Endothelial cell (in vitro differentiated cells): ENCODE measurements around the gene DPYD. TPM values are rescaled to one million over a fixed set of nuclear protein-coding genes. Genes with fewer than 3 reads are reported as not detected.
A peak's percentile ranks its signal among the peaks of the same experiment; 100 is the strongest.

ENCODE experiments used
- DNase-seq: peaks from one replicate; pipeline ENCODE4 v3.0.0; 2021; ENCODE audit warnings: low spot score
- H3K27ac Mint-ChIP-seq: one replicate; pipeline ENCODE4 v1.8.0; 2021; ENCODE audit warnings: mixed read lengths, inconsistent platforms; ENCODE audit not compliant: unreplicated experiment
- H3K27me3 Mint-ChIP-seq: one replicate; pipeline ENCODE4 v1.8.0; 2021; ENCODE audit warnings: mild to moderate bottlenecking, moderate library complexity, mixed read lengths, inconsistent platforms; ENCODE audit not compliant: unreplicated experiment
- H3K36me3 Mint-ChIP-seq: one replicate; pipeline ENCODE4 v1.8.0; 2021; ENCODE audit warnings: mild to moderate bottlenecking, low read depth, mixed read lengths, inconsistent platforms; ENCODE audit not compliant: unreplicated experiment
- H3K4me1 Mint-ChIP-seq: one replicate; pipeline ENCODE4 v1.8.0; 2021; ENCODE audit warnings: mild to moderate bottlenecking, mixed read lengths, inconsistent platforms; ENCODE audit not compliant: unreplicated experiment
- H3K4me3 Mint-ChIP-seq: one replicate; pipeline ENCODE4 v1.8.0; 2021; ENCODE audit warnings: mild to moderate bottlenecking, mixed read lengths, inconsistent platforms; ENCODE audit not compliant: unreplicated experiment
- H3K9me3 Mint-ChIP-seq: one replicate; pipeline ENCODE4 v1.8.0; 2021; ENCODE audit warnings: mixed read lengths, inconsistent platforms; ENCODE audit not compliant: unreplicated experiment
- CTCF ChIP-seq: fragments of 200-600 bp; sonication (generic); IDR thresholded peaks from one replicate; pipeline ENCODE4 v1.5.0; 2021; ENCODE audit warnings: antibody characterized with exemption; ENCODE audit not compliant: unreplicated experiment
- total RNA-seq: library from RNA; stranded (reverse); fragmentation: NEBNext Ultra II Directional; extraction: Animal tissue kit (Norgen Biotek cat#: 25700); gene quantifications from one replicate; pipeline ENCODE4 v1.2.1, GENCODE V29; 2021; ENCODE audit not compliant: unreplicated experiment

Gene DPYD
- total RNA-seq, 1 donor from 2014 or later, result 3.4 TPM

DNA sequence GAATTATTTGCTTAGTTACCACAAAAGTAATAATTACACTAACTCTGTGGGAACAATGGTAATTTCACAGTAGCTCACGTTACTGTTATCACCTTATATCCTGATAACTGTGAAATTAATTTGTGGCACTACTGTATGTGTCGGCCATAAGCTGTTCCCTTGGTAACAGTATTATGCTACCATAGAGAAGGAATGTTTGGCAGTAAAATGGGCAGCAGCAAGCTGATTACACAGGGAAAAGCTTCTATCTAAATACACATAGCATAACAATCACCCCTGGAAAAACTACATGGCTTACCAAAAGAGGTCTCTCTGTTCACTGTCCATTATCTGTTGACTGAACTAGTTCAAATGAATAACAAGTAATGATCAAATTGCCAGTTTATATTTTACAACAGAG lies 124.1 kb downstream of the DPYD start:
- TF ChIP-seq CTCF, result no peak
- peaks cover 3% of the 10 kb centered on the region for H3K27me3 Mint-ChIP-seq
- DNase-seq, result no peak
- no peak overlapping the region for H3K4me3 Mint-ChIP-seq
- peaks cover 5% of the 10 kb centered on the region for H3K4me1 Mint-ChIP-seq
- peak overlapping the region; percentile 49 for H3K27ac Mint-ChIP-seq
- H3K36me3 Mint-ChIP-seq, result no peaks in the 10 kb centered on the region
- H3K9me3 Mint-ChIP-seq, result no peaks in the 10 kb centered on the region

- H3K4me1 Mint-ChIP-seq, result peaks cover 5% of the 10 kb centered on the region
- no peaks in the 10 kb centered on the region for H3K36me3 Mint-ChIP-seq
- no peak overlapping the region for H3K4me3 Mint-ChIP-seq
- DNase-seq, result no peak
- no peaks in the 10 kb centered on the region for H3K27me3 Mint-ChIP-seq
- no peaks in the 10 kb centered on the region for H3K9me3 Mint-ChIP-seq
- H3K27ac Mint-ChIP-seq, result no peak overlapping the region
- no peak for TF ChIP-seq CTCF
These were observed 128.2 kb downstream of the DPYD start for GRCh38 chr1:97792655-97793054.

GRCh38 chr1:97791251-97791650 lies 129.6 kb downstream of the DPYD start:
- Mint-ChIP-seq H3K36me3 (no peaks in the 10 kb centered on the region), H3K9me3 (no peaks in the 10 kb centered on the region), H3K4me3 (no peak overlapping the region), H3K27ac (no peak overlapping the region), H3K4me1 (peaks cover 1% of the 10 kb centered on the region), H3K27me3 (no peaks in the 10 kb centered on the region)
- no peak for DNase-seq
- no peak for TF ChIP-seq CTCF

GRCh38 chr1:97787231-97787630 lies 133.6 kb downstream of the DPYD start:
- Mint-ChIP-seq H3K4me1 (no peaks in the 10 kb centered on the region), H3K27me3 (peaks cover 2% of the 10 kb centered on the region), H3K9me3 (no peaks in the 10 kb centered on the region), H3K27ac (no peak overlapping the region), H3K36me3 (no peaks in the 10 kb centered on the region), H3K4me3 (no peak overlapping the region)
- no peak for TF ChIP-seq CTCF
- no peak for DNase-seq

DNA sequence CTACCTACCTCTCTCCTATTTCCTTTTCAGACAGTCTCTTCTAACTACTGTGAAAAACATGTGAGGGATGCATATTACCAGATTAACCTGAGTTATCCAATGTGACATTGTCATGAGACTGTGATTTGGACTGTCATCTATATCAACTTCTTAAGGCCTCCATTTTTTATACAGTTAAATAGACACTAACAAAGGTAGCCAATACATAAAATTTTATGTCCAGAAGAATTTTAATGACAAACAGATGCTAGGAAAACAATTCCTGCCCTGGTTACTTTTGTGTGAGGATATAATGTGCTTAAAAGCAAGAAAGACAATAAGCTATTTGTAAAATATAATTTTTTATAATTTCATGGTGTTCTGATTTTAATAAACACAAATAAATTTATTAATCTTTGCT lies 136.2 kb downstream of the DPYD start:
- Mint-ChIP-seq H3K27me3 (peaks cover 2% of the 10 kb centered on the region), H3K4me3 (no peak overlapping the region), H3K27ac (no peak overlapping the region), H3K4me1 (no peaks in the 10 kb centered on the region), H3K9me3 (no peaks in the 10 kb centered on the region), H3K36me3 (no peaks in the 10 kb centered on the region)
- no peak for DNase-seq
- TF ChIP-seq CTCF, result no peak
